Prostate gland (tissue), 2 donors: Measurements from ENCODE around the gene SECTM1.

Experiments
- CTCF ChIP-seq, 4 experiments: fragments of 200-600 bp in 2 of 4; fragments of 450-650 bp in 2 of 4; sonication (generic) in 2 of 4; IDR thresholded peaks; 1 replicate in 3 of 4; 2 replicates in 1 of 4; pipeline ENCODE4 v1.5.1; 2016 to 2019; ENCODE audit warnings: antibody characterized with exemption in 4 of 4, mild to moderate bottlenecking in 2 of 4, moderate library complexity in 2 of 4
- POLR2A ChIP-seq: fragments of 450-650 bp; IDR thresholded peaks from one replicate; pipeline ENCODE4 v1.6.1; 2016; ENCODE audit warnings: antibody characterized with exemption, mild to moderate bottlenecking
- POLR2AphosphoS5 ChIP-seq: sonication (generic); formaldehyde crosslinking; IDR thresholded peaks from one replicate; pipeline ENCODE4 v1.6.1; 2017; ENCODE audit warnings: antibody characterized with exemption

GRCh38 chr17:82328141-82328993 is 5.2 kb downstream of the SECTM1 start:
- TF ChIP-seq CTCF (IDR thresholded peaks at IDR 0.05): no peak
- TF ChIP-seq POLR2A: no peak
- TF ChIP-seq POLR2AphosphoS5: no peak
